Gastrocnemius medialis (tissue), 4 donors: Measurements from ENCODE around the gene PPP1R26.

Source experiments
- CTCF ChIP-seq, 5 experiments: fragments of 450-650 bp in 3 of 5; fragments of 200-600 bp in 2 of 5; sonication (generic) in 2 of 5; IDR thresholded peaks in 4 of 5; conservative IDR thresholded peaks in 1 of 5; 1 replicate in 4 of 5; 2 replicates in 1 of 5; pipeline ENCODE4 v1.5.1; 2016 to 2019; ENCODE audit warnings: antibody characterized with exemption in 5 of 5, mild to moderate bottlenecking in 3 of 5, moderate library complexity in 3 of 5
- POLR2A ChIP-seq, 2 donors: fragments of 450-650 bp; IDR thresholded peaks; one replicate each; pipeline ENCODE4 v1.6.1; 2017; ENCODE audit warnings: antibody characterized with exemption in 2 of 2, mild to moderate bottlenecking in 2 of 2, moderate library complexity in 2 of 2

- TF ChIP-seq CTCF (IDR thresholded peaks at IDR 0.05 in 4 of 5, conservative IDR thresholded peaks at IDR 0.05 in 1 of 5): no peak
- TF ChIP-seq POLR2A (IDR thresholded peaks at IDR 0.05): no peak
Measured at GRCh38 chr9:135506327-135507103, 26.9 kb downstream of the PPP1R26 start.
